PC-3 (cell line): ENCODE results near the gene GLI3. TPM values are rescaled to one million over a fixed set of nuclear protein-coding genes. Genes with fewer than 3 reads are reported as not detected.

Experiments used
- ATAC-seq: fragments of 200-7000 bp; cut with Tn5 transposase; 2 replicates; pipeline ENCODE4 v1.9.1; 2020; ENCODE audit warnings: mild to moderate bottlenecking, moderate library complexity
- BruUV-seq: library from RNA; stranded (reverse); fragments of 400-500 nt; replicated peaks from 2 replicates; lab custom pipeline; 2021; lab: Mats Ljungman, UMichigan
- CTCF ChIA-PET: fragments of 300-600 bp; sonication (Branson Sonifier 250); formaldehyde crosslinking; loops from one replicate; lab custom pipeline; 2022; ENCODE audit warnings: antibody characterized with exemption; lab: Charles Lee
- POLR2A ChIA-PET: fragments of 300-600 bp; sonication (Branson Sonifier 250); formaldehyde crosslinking; loops from one replicate; lab custom pipeline; 2022; ENCODE audit warnings: antibody characterized with exemption; ENCODE audit not compliant: unreplicated experiment; lab: Charles Lee
- DNase-seq: peaks from one replicate; pipeline ENCODE4 v3.0.0-alpha.2; 2015
- H2AFZ ChIP-seq: fragments of 300-600 bp; sonication (generic); 2 replicates; pipeline ENCODE4 v1.6.0; 2016; ENCODE audit warnings: antibody characterized with exemption, low read length
- H3F3A ChIP-seq: fragments of 300-600 bp; sonication (generic); one replicate; pipeline ENCODE4 v1.6.0; 2017; ENCODE audit warnings: antibody characterized with exemption, low read length, control low read depth, mild to moderate bottlenecking; ENCODE audit not compliant: unreplicated experiment
- H3K27ac ChIP-seq: fragments of 300-600 bp; sonication (generic); 2 replicates; pipeline ENCODE4 v1.5.1; 2016; ENCODE audit warnings: mild to moderate bottlenecking, low read length
- H3K27me3 ChIP-seq: fragments of 300-600 bp; sonication (generic); 2 replicates; pipeline ENCODE4 v1.6.1; 2016; ENCODE audit warnings: low read length, mixed read lengths
- H3K36me3 ChIP-seq: fragments of 300-600 bp; sonication (generic); 2 replicates; pipeline ENCODE4 v1.6.1; 2016; ENCODE audit warnings: low read depth, mixed run types, low read length, mixed read lengths
- H3K4me1 ChIP-seq: fragments of 300-600 bp; sonication (generic); 2 replicates; pipeline ENCODE4 v1.5.1; 2016; ENCODE audit warnings: low read length; ENCODE audit not compliant: insufficient read depth
- H3K4me2 ChIP-seq: fragments of 300-600 bp; sonication (generic); 2 replicates; pipeline ENCODE4 v1.6.0; 2016; ENCODE audit warnings: low read length
- H3K4me3 ChIP-seq: fragments of 300-600 bp; sonication (generic); 2 replicates; pipeline ENCODE4 v1.5.1; 2016; ENCODE audit warnings: mild to moderate bottlenecking, low read length, mixed read lengths
- H3K79me2 ChIP-seq: fragments of 300-600 bp; sonication (generic); 2 replicates; pipeline ENCODE4 v1.6.1; 2017; ENCODE audit warnings: low read length, mixed read lengths
- H3K9ac ChIP-seq: fragments of 300-600 bp; sonication (generic); 2 replicates; pipeline ENCODE4 v1.6.0; 2016; ENCODE audit warnings: mild to moderate bottlenecking, low read length
- H3K9me2 ChIP-seq: fragments of 300-600 bp; sonication (generic); replicated peaks from 2 replicates; pipeline ENCODE4 v1.6.1; 2016; ENCODE audit warnings: mixed run types, low read length, mixed read lengths
- H3K9me3 ChIP-seq: fragments of 300-600 bp; sonication (generic); 2 replicates; pipeline ENCODE4 v1.6.1; 2016; ENCODE audit warnings: low read length, mixed read lengths
- H4K20me1 ChIP-seq: fragments of 300-600 bp; sonication (generic); 2 replicates; pipeline ENCODE4 v1.6.1; 2016; ENCODE audit warnings: low read length, mixed read lengths
- CTCF ChIP-seq: fragments of 300-600 bp; sonication (generic); conservative IDR thresholded peaks from 2 replicates; pipeline ENCODE4 v1.5.1; 2017; ENCODE audit warnings: antibody characterized with exemption, low read depth, mild to moderate bottlenecking, low read length
- EZH2 ChIP-seq: fragments of 300-600 bp; sonication (generic); IDR thresholded peaks from one replicate; pipeline ENCODE4 v1.6.1; 2017; ENCODE audit warnings: antibody characterized with exemption, mild to moderate bottlenecking, low read length; ENCODE audit not compliant: unreplicated experiment
- EZH2phosphoT487 ChIP-seq: fragments of 300-600 bp; sonication (generic); IDR thresholded peaks from 2 replicates; pipeline ENCODE4 v1.6.1; 2018; ENCODE audit warnings: mild to moderate bottlenecking, antibody characterized with exemption, low read length, borderline replicate concordance
- intact Hi-C: fragments of 100-400 bp; cut with micrococcal nuclease; formaldehyde crosslinking; loops from 2 replicates; pipeline ENCODE4 v1.9.0; 2023
- total RNA-seq: library from RNA; depleted of rRNA; stranded (reverse); fragments of >200 nt; gene quantifications from 2 replicates; pipeline ENCODE4 v1.2.3, GENCODE V29; 2014

GLI3 gene
- total RNA-seq, 1 experiment from 2014 or later: 3.5 TPM

- Histone ChIP-seq H3K4me3 (peak overlapping the region; percentile 9; the same call in 1 of the 2 replicates), H3K9ac (no peak overlapping the region), H3K36me3 (no peaks in the 10 kb centered on the region), H3K27me3 (no peaks in the 10 kb centered on the region), H3K27ac (no peak overlapping the region), H3F3A (no peaks in the 10 kb centered on the region), H2AFZ (0 out of 2 replicates have a peak overlapping the region, but pooled peaks have one; percentile 22), H3K4me1 (peaks cover 43% of the 10 kb centered on the region), H3K79me2 (peaks cover 71% of the 10 kb centered on the region), H3K9me2 (no peaks in the 10 kb centered on the region), H4K20me1 (0 out of 2 replicates have a peak, but pooled peaks cover 6% of the 10 kb centered on the region), H3K4me2 (peak overlapping the region; percentile 85), H3K9me3 (no peaks in the 10 kb centered on the region)
- no TSS peak for BruUV-seq
- ChIA-PET POLR2A (interaction anchor here (0.7 kb wide), 1 partner anchor 51 kb away, joined by 5 read pairs; no protein-coding TSS in a partner anchor), CTCF (no interaction called here)
- DNase-seq (peak; percentile 67), ATAC-seq (peak; percentile 9; the same call in 1 of the 2 replicates)
- intact Hi-C loops: loop anchor here (2.0 to 10.0 kb wide), 4 partner anchors 60 to 343 kb away; no protein-coding TSS in a partner anchor
- TF ChIP-seq EZH2: no peak
- no peak for TF ChIP-seq CTCF
- TF ChIP-seq EZH2phosphoT487: no peak
These were observed 4.7 kb downstream of the GLI3 start for GRCh38 chr7:42232275-42232674.

- H3K27ac ChIP-seq: no peak overlapping the region
- CTCF ChIA-PET: interaction anchor here (0.6 kb wide), 1 partner anchor 42 kb away, joined by 4 read pairs; no protein-coding TSS in a partner anchor
- 0 out of 2 replicates have a peak, but pooled peaks cover 6% of the 10 kb centered on the region for H4K20me1 ChIP-seq
- DNase-seq (no peak), ATAC-seq (no peak)
- peaks cover 66% of the 10 kb centered on the region for H3K79me2 ChIP-seq
- no peaks in the 10 kb centered on the region for H3K9me2 ChIP-seq
- no TSS peak for BruUV-seq
- H3K4me1 ChIP-seq: peaks cover 43% of the 10 kb centered on the region
- POLR2A ChIA-PET: no interaction called here
- intact Hi-C loops: loop anchor here (5.0 to 10.0 kb wide), 3 partner anchors 59 to 344 kb away; no protein-coding TSS in a partner anchor
- no peak overlapping the region for H3K4me3 ChIP-seq
- no peaks in the 10 kb centered on the region for H3K27me3 ChIP-seq
- no peak overlapping the region for H3K9ac ChIP-seq
- H3K36me3 ChIP-seq: no peaks in the 10 kb centered on the region
- no peaks in the 10 kb centered on the region for H3K9me3 ChIP-seq
- no peak overlapping the region for H2AFZ ChIP-seq
- TF ChIP-seq EZH2 (no peak), EZH2phosphoT487 (no peak), CTCF (no peak)
- H3F3A ChIP-seq: no peaks in the 10 kb centered on the region
- no peak overlapping the region for H3K4me2 ChIP-seq
These were observed 5.8 kb downstream of the GLI3 start for GRCh38 chr7:42231043-42231787.
